ENCODE results near the gene NAGK. TPM values are rescaled to one million over a fixed set of nuclear protein-coding genes. Genes with fewer than 3 reads are reported as not detected.

NAGK gene
- total and polyA plus RNA-seq, 9 of the 15 experiments (the other 6 are each of a cell fraction or from before 2014, with no cell fraction given) = 4.9 to 14.9 (median 10.6) TPM

DNA sequence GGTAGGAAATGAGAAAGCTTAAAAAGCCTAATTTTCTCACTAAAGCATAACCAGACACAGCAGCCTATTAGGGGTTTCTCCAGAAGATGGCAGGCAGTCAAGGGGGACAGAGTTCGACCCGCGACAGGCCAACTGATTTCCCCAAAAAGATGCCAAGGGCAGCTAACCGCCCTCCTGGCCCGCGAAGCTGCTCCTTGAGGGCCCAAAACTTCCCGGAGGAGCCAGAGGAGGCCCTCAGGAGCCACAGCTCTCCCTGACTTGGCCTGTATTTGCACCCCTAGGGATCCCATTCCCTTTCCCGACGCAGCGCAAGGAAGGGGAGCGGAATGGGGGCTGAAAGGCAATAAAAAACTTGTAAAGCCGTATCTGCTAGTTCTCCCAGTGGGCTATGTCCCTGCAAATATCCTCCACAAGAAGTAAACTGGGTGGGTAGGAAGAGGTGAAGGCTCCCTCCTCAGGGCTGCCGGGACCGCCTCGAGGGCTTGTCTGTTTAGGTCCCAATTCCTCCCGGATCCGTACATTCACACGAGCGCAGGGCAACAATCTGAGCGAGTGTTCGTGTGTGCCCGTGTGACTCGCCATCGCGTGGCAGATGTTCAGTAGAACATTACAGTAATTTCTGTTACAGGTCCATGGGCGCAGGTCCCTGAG lies 756 bp upstream of the NAGK start (continued):
- TF ChIP-seq, protein P1, sequence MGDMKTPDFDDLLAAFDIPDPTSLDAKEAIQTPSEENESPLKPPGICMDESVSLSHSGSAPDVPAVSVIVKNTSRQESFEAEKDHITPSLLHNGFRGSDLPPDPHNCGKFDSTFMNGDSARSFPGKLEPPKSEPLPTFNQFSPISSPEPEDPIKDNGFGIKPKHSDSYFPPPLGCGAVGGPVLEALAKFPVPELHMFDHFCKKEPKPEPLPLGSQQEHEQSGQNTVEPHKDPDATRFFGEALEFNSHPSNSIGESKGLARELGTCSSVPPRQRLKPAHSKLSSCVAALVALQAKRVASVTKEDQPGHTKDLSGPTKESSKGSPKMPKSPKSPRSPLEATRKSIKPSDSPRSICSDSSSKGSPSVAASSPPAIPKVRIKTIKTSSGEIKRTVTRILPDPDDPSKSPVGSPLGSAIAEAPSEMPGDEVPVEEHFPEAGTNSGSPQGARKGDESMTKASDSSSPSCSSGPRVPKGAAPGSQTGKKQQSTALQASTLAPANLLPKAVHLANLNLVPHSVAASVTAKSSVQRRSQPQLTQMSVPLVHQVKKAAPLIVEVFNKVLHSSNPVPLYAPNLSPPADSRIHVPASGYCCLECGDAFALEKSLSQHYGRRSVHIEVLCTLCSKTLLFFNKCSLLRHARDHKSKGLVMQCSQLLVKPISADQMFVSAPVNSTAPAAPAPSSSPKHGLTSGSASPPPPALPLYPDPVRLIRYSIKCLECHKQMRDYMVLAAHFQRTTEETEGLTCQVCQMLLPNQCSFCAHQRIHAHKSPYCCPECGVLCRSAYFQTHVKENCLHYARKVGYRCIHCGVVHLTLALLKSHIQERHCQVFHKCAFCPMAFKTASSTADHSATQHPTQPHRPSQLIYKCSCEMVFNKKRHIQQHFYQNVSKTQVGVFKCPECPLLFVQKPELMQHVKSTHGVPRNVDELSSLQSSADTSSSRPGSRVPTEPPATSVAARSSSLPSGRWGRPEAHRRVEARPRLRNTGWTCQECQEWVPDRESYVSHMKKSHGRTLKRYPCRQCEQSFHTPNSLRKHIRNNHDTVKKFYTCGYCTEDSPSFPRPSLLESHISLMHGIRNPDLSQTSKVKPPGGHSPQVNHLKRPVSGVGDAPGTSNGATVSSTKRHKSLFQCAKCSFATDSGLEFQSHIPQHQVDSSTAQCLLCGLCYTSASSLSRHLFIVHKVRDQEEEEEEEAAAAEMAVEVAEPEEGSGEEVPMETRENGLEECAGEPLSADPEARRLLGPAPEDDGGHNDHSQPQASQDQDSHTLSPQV (IDR thresholded peaks at IDR 0.05) = peak; percentile 83; the same call in 1 of the 2 replicates

DNA sequence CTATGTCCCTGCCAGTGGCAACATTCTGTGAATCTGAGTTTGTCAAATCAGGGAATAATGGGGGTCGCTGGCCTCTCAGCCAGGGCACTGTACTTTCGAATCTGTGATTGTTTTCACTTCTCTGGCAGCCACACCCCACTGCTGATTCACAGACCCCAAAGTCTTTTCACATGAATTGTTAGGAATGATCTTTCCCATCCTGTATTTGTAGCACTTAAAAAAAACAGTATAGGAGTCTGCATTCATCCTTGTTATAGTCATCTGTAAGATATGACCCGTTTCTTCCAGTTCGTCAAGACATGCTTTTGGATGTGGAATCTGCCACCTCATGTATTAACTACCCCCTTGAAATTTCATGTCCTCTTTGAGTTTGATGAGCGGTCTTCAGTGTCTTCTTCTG lies 928 bp downstream of the NAGK start:
- FAIRE-seq = no peak
- no peaks in the 10 kb centered on the region for H3K27me3 ChIP-seq (ENCODE audit: control insufficient read depth in 2 of 2, insufficient read depth in 2 of 2, low read length in 2 of 2)
- peaks cover 3% of the 10 kb centered on the region for H3K9me1 ChIP-seq (ENCODE audit: control insufficient read depth, insufficient read depth, low read length)
- no peak overlapping the region; the same call in 2 of the 3 replicates for H3K27ac ChIP-seq (ENCODE audit: extremely low read depth, low read depth, low read length)
- POLR2A ChIA-PET = no interaction called here
- H3K36me3 ChIP-seq (ENCODE audit: control insufficient read depth, insufficient read depth, low read length) = peaks cover 6% of the 10 kb centered on the region; the same call in 2 of the 3 replicates
- no peak for ATAC-seq
- no TSS peak for BruUV-seq (replicated peaks)
- in situ Hi-C loops (cut with MboI) (no loop called here), intact Hi-C loops (cut with micrococcal nuclease) (loop anchor here (2.0 to 5.0 kb wide), 2 partner anchors 61 to 383 kb away; partner anchors contain the start of genes DYSF, MCEE and MPHOSPH10)
- CTCF ChIA-PET (ENCODE audit: low intra/inter-chr PET ratio) = no interaction called here
- peak overlapping the region; percentile 53 for H3K4me3 ChIP-seq
- H2AFZ ChIP-seq (ENCODE audit: low read depth, low read length) = peak overlapping the region; percentile 99; the same call in 1 of the 2 replicates
- peaks cover 26 to 31% of the 10 kb centered on the region in 2 experiments for H3K4me1 ChIP-seq (replicated peaks in 1 of 2; ENCODE audit: control insufficient read depth in 2 of 2, insufficient read depth in 2 of 2, low read length in 2 of 2)
- peak overlapping the region in 1 of 2 experiments; percentile 54; a peak in 1 of 4 replicates for H3K9ac ChIP-seq (ENCODE audit: insufficient read depth in 1 of 2, low read depth in 2 of 2, low read length in 2 of 2)
- whole genome bisulfite sequencing (ENCODE audit: insufficient coverage, low coverage, missing lambda C conversion rate) = 36% methylated on average over 5 of the region's 5 CpGs
- no peaks in the 10 kb centered on the region for H3K9me3 ChIP-seq (replicated peaks; ENCODE audit: control insufficient read depth, insufficient read depth, low read depth, low read length)
- peaks cover 10% of the 10 kb centered on the region; the same call in 2 of the 3 replicates for H3K79me2 ChIP-seq (ENCODE audit: control insufficient read depth, insufficient read depth, low read length)
- H3K4me2 ChIP-seq (ENCODE audit: insufficient read depth, low read length) = peak overlapping the region; percentile 92
- TF ChIP-seq, protein P2, sequence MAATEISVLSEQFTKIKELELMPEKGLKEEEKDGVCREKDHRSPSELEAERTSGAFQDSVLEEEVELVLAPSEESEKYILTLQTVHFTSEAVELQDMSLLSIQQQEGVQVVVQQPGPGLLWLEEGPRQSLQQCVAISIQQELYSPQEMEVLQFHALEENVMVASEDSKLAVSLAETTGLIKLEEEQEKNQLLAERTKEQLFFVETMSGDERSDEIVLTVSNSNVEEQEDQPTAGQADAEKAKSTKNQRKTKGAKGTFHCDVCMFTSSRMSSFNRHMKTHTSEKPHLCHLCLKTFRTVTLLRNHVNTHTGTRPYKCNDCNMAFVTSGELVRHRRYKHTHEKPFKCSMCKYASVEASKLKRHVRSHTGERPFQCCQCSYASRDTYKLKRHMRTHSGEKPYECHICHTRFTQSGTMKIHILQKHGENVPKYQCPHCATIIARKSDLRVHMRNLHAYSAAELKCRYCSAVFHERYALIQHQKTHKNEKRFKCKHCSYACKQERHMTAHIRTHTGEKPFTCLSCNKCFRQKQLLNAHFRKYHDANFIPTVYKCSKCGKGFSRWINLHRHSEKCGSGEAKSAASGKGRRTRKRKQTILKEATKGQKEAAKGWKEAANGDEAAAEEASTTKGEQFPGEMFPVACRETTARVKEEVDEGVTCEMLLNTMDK (IDR thresholded peaks at IDR 0.05; ENCODE audit: borderline replicate concordance, insufficient read depth, low read depth, low read length, poor library complexity, severe bottlenecking) = no peak
- no peak for TF ChIP-seq SUPT5H (IDR thresholded peaks at IDR 0.05)
- TF ChIP-seq POLR3G (IDR thresholded peaks at IDR 0.05; ENCODE audit: extremely low read depth, insufficient read length, insufficient replicate concordance) = no peak
- TF ChIP-seq HMG20B (CRISPR knock-in tag; IDR thresholded peaks at IDR 0.05) = no peak
- TF ChIP-seq CCAR2 (IDR thresholded peaks at IDR 0.05; ENCODE audit: low read depth, low read length) = no peak
- TF ChIP-seq, protein P3, sequence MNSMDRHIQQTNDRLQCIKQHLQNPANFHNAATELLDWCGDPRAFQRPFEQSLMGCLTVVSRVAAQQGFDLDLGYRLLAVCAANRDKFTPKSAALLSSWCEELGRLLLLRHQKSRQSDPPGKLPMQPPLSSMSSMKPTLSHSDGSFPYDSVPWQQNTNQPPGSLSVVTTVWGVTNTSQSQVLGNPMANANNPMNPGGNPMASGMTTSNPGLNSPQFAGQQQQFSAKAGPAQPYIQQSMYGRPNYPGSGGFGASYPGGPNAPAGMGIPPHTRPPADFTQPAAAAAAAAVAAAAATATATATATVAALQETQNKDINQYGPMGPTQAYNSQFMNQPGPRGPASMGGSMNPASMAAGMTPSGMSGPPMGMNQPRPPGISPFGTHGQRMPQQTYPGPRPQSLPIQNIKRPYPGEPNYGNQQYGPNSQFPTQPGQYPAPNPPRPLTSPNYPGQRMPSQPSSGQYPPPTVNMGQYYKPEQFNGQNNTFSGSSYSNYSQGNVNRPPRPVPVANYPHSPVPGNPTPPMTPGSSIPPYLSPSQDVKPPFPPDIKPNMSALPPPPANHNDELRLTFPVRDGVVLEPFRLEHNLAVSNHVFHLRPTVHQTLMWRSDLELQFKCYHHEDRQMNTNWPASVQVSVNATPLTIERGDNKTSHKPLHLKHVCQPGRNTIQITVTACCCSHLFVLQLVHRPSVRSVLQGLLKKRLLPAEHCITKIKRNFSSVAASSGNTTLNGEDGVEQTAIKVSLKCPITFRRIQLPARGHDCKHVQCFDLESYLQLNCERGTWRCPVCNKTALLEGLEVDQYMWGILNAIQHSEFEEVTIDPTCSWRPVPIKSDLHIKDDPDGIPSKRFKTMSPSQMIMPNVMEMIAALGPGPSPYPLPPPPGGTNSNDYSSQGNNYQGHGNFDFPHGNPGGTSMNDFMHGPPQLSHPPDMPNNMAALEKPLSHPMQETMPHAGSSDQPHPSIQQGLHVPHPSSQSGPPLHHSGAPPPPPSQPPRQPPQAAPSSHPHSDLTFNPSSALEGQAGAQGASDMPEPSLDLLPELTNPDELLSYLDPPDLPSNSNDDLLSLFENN (IDR thresholded peaks at IDR 0.05; ENCODE audit: low read depth in 2 of 2, low read length in 2 of 2) = no peak
- no peak for TF ChIP-seq ZNF253 (CRISPR knock-in tag; conservative IDR thresholded peaks at IDR 0.05)
- H4K20me1 ChIP-seq (replicated peaks; ENCODE audit: control insufficient read depth, insufficient read depth, low read length) = 0 out of 2 replicates have a peak, but pooled peaks cover 3% of the 10 kb centered on the region
- DNase-seq (ENCODE audit: extremely low read depth in 1 of 4, low spot score in 3 of 4) = peak in 1 of 4 experiments; percentile 2

Data from K562 (cell line).